Measurements from ENCODE around the gene GPR156. TPM values are rescaled to one million over a fixed set of nuclear protein-coding genes. Genes with fewer than 3 reads are reported as not detected.

GPR156 gene
- total and polyA plus RNA-seq, 9 of the 15 experiments (the other 6 are each of a cell fraction or from before 2014, with no cell fraction given): 0.07 to 0.14 (median 0.12) TPM; not detected in 5

DNA sequence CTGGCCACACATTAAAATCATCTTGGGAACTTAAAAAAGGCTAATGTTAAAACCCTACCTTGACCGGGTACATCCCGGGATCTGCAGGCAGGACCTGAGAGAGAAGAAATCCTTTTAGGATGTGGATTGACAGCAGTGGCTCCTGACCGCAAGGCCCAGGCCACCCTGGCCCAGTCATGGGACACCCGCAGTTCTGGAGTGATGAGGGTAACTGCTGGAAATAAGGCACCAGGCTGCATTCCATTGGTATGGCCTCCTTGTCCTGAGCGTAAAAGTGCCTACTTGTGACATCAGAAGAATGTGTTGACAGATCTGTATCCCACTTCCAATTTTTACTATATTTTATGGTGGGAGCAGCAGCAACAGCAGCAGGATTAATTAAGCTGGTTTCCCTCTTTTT is 127.3 kb downstream of the GPR156 start:
- no peaks in the 10 kb centered on the region for H3K36me3 ChIP-seq (ENCODE audit: control insufficient read depth, insufficient read depth, low read length)
- no TSS peak for BruUV-seq (replicated peaks)
- ChIA-PET CTCF (ENCODE audit: low intra/inter-chr PET ratio) (no interaction called here), POLR2A (no interaction called here)
- no peak overlapping the region for H3K9ac ChIP-seq (ENCODE audit: insufficient read depth in 1 of 2, low read depth in 2 of 2, low read length in 2 of 2)
- in situ Hi-C loops (cut with MboI): no loop called here
- no peak overlapping the region for H3K4me2 ChIP-seq (ENCODE audit: insufficient read depth, low read length)
- no peak overlapping the region for H2AFZ ChIP-seq (ENCODE audit: low read depth, low read length)
- no peaks in the 10 kb centered on the region for H3K79me2 ChIP-seq (ENCODE audit: control insufficient read depth, insufficient read depth, low read length)
- no peak overlapping the region for H3K27ac ChIP-seq (ENCODE audit: extremely low read depth, low read depth, low read length)
- ATAC-seq (no peak), FAIRE-seq (no peak), DNase-seq (ENCODE audit: extremely low read depth in 1 of 4, low spot score in 3 of 4) (no peak)
- intact Hi-C loops (cut with micrococcal nuclease): no loop called here
- TF ChIP-seq, protein P1, sequence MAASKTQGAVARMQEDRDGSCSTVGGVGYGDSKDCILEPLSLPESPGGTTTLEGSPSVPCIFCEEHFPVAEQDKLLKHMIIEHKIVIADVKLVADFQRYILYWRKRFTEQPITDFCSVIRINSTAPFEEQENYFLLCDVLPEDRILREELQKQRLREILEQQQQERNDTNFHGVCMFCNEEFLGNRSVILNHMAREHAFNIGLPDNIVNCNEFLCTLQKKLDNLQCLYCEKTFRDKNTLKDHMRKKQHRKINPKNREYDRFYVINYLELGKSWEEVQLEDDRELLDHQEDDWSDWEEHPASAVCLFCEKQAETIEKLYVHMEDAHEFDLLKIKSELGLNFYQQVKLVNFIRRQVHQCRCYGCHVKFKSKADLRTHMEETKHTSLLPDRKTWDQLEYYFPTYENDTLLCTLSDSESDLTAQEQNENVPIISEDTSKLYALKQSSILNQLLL (CRISPR knock-in tag; IDR thresholded peaks at IDR 0.05; ENCODE audit: borderline replicate concordance): no peak
- TF ChIP-seq ZSCAN32 (CRISPR knock-in tag; IDR thresholded peaks at IDR 0.05): no peak
- TF ChIP-seq, protein P2, sequence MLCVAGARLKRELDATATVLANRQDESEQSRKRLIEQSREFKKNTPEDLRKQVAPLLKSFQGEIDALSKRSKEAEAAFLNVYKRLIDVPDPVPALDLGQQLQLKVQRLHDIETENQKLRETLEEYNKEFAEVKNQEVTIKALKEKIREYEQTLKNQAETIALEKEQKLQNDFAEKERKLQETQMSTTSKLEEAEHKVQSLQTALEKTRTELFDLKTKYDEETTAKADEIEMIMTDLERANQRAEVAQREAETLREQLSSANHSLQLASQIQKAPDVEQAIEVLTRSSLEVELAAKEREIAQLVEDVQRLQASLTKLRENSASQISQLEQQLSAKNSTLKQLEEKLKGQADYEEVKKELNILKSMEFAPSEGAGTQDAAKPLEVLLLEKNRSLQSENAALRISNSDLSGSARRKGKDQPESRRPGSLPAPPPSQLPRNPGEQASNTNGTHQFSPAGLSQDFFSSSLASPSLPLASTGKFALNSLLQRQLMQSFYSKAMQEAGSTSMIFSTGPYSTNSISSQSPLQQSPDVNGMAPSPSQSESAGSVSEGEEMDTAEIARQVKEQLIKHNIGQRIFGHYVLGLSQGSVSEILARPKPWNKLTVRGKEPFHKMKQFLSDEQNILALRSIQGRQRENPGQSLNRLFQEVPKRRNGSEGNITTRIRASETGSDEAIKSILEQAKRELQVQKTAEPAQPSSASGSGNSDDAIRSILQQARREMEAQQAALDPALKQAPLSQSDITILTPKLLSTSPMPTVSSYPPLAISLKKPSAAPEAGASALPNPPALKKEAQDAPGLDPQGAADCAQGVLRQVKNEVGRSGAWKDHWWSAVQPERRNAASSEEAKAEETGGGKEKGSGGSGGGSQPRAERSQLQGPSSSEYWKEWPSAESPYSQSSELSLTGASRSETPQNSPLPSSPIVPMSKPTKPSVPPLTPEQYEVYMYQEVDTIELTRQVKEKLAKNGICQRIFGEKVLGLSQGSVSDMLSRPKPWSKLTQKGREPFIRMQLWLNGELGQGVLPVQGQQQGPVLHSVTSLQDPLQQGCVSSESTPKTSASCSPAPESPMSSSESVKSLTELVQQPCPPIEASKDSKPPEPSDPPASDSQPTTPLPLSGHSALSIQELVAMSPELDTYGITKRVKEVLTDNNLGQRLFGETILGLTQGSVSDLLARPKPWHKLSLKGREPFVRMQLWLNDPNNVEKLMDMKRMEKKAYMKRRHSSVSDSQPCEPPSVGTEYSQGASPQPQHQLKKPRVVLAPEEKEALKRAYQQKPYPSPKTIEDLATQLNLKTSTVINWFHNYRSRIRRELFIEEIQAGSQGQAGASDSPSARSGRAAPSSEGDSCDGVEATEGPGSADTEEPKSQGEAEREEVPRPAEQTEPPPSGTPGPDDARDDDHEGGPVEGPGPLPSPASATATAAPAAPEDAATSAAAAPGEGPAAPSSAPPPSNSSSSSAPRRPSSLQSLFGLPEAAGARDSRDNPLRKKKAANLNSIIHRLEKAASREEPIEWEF (CRISPR knock-in tag; IDR thresholded peaks at IDR 0.05): no peak
- no peak for TF ChIP-seq PRMT5 (CRISPR knock-in tag; IDR thresholded peaks at IDR 0.05)
- H3K4me3 ChIP-seq: no peak overlapping the region
- H3K9me3 ChIP-seq (replicated peaks; ENCODE audit: control insufficient read depth, insufficient read depth, low read depth, low read length): no peaks in the 10 kb centered on the region
- H3K27me3 ChIP-seq (ENCODE audit: control insufficient read depth in 2 of 2, insufficient read depth in 2 of 2, low read length in 2 of 2): no peaks in the 10 kb centered on the region
- H3K4me1 ChIP-seq (replicated peaks in 1 of 2; ENCODE audit: control insufficient read depth in 2 of 2, insufficient read depth in 2 of 2, low read length in 2 of 2): 0 out of 5 replicates have a peak, but pooled peaks cover 0 to 4% of the 10 kb centered on the region in 2 experiments
- 35% methylated on average over 5 of the region's 5 CpGs for WGBS (ENCODE audit: insufficient coverage, low coverage, missing lambda C conversion rate)
- H4K20me1 ChIP-seq (replicated peaks; ENCODE audit: control insufficient read depth, insufficient read depth, low read length): no peaks in the 10 kb centered on the region
- no peaks in the 10 kb centered on the region for H3K9me1 ChIP-seq (ENCODE audit: control insufficient read depth, insufficient read depth, low read length)

Data from K562 (cell line).